Measurements from ENCODE around the gene ADAMTS18.

Gene ADAMTS18

GRCh38 chr16:77330332-77331042 is 104.3 kb downstream of the ADAMTS18 start:
- Histone ChIP-seq H3K4me3 (ENCODE audit: extremely low read depth, insufficient read depth, low read length, poor library complexity, severe bottlenecking) (no peak overlapping the region), H3K27ac (ENCODE audit: low read depth, low read length, severe bottlenecking) (no peak overlapping the region), H3K36me3 (ENCODE audit: control insufficient read depth, insufficient read depth, low read length) (no peaks in the 10 kb centered on the region), H3K9me3 (ENCODE audit: control insufficient read depth, low read length) (no peaks in the 10 kb centered on the region), H3K4me1 (ENCODE audit: control insufficient read depth, insufficient read depth, low read length, poor library complexity, severe bottlenecking) (no peaks in the 10 kb centered on the region)
- 65 to 72% methylated on average over 3 of the region's 5 CpGs for WGBS, 2 experiments (ENCODE audit: insufficient coverage in 2 of 2)

GRCh38 chr16:77328768-77329167 is 106.1 kb downstream of the ADAMTS18 start:
- no peaks in the 10 kb centered on the region for H3K4me1 ChIP-seq (ENCODE audit: control insufficient read depth, insufficient read depth, low read length, poor library complexity, severe bottlenecking)
- no peak overlapping the region for H3K27ac ChIP-seq (ENCODE audit: low read depth, low read length, severe bottlenecking)
- H3K9me3 ChIP-seq (ENCODE audit: control insufficient read depth, low read length): no peaks in the 10 kb centered on the region
- WGBS, 2 experiments (ENCODE audit: insufficient coverage in 2 of 2): 100% methylated on average over 2 of the region's 4 CpGs; no CpG with 5 or more reads in 1 of the 2 experiments
- H3K36me3 ChIP-seq (ENCODE audit: control insufficient read depth, insufficient read depth, low read length): no peaks in the 10 kb centered on the region
- H3K4me3 ChIP-seq (ENCODE audit: extremely low read depth, insufficient read depth, low read length, poor library complexity, severe bottlenecking): no peak overlapping the region

GRCh38 chr16:77328274-77328673 is 106.6 kb downstream of the ADAMTS18 start:
- no peak overlapping the region for H3K27ac ChIP-seq (ENCODE audit: low read depth, low read length, severe bottlenecking)
- no peak overlapping the region for H3K4me3 ChIP-seq (ENCODE audit: extremely low read depth, insufficient read depth, low read length, poor library complexity, severe bottlenecking)
- no peaks in the 10 kb centered on the region for H3K9me3 ChIP-seq (ENCODE audit: control insufficient read depth, low read length)
- H3K4me1 ChIP-seq (ENCODE audit: control insufficient read depth, insufficient read depth, low read length, poor library complexity, severe bottlenecking): no peaks in the 10 kb centered on the region
- H3K36me3 ChIP-seq (ENCODE audit: control insufficient read depth, insufficient read depth, low read length): no peaks in the 10 kb centered on the region
- 83 to 96% methylated on average over 4 to 5 of the region's 7 CpGs for WGBS, 2 experiments (ENCODE audit: insufficient coverage in 2 of 2)

GRCh38 chr16:77327717-77328116 is 107.1 kb downstream of the ADAMTS18 start:
- no peaks in the 10 kb centered on the region for H3K36me3 ChIP-seq (ENCODE audit: control insufficient read depth, insufficient read depth, low read length)
- no peak overlapping the region for H3K4me3 ChIP-seq (ENCODE audit: extremely low read depth, insufficient read depth, low read length, poor library complexity, severe bottlenecking)
- H3K27ac ChIP-seq (ENCODE audit: low read depth, low read length, severe bottlenecking): no peak overlapping the region
- no peaks in the 10 kb centered on the region for H3K4me1 ChIP-seq (ENCODE audit: control insufficient read depth, insufficient read depth, low read length, poor library complexity, severe bottlenecking)
- WGBS, 2 experiments (ENCODE audit: insufficient coverage in 2 of 2): no CpG with 5 or more reads among the region's 2 CpGs
- H3K9me3 ChIP-seq (ENCODE audit: control insufficient read depth, low read length): no peaks in the 10 kb centered on the region

- Histone ChIP-seq H3K4me3 (ENCODE audit: extremely low read depth, insufficient read depth, low read length, poor library complexity, severe bottlenecking) (no peak overlapping the region), H3K36me3 (ENCODE audit: control insufficient read depth, insufficient read depth, low read length) (no peaks in the 10 kb centered on the region), H3K4me1 (ENCODE audit: control insufficient read depth, insufficient read depth, low read length, poor library complexity, severe bottlenecking) (no peaks in the 10 kb centered on the region), H3K9me3 (ENCODE audit: control insufficient read depth, low read length) (no peaks in the 10 kb centered on the region), H3K27ac (ENCODE audit: low read depth, low read length, severe bottlenecking) (no peak overlapping the region)
- 100% methylated on average over 1 of the region's 3 CpGs; no CpG with 5 or more reads in 1 of the 2 experiments for WGBS, 2 experiments (ENCODE audit: insufficient coverage in 2 of 2)
Measured at GRCh38 chr16:77324729-77325128, 110.1 kb downstream of the ADAMTS18 start.

- no peaks in the 10 kb centered on the region for H3K9me3 ChIP-seq (ENCODE audit: control insufficient read depth, low read length)
- H3K36me3 ChIP-seq (ENCODE audit: control insufficient read depth, insufficient read depth, low read length): no peaks in the 10 kb centered on the region
- H3K27ac ChIP-seq (ENCODE audit: low read depth, low read length, severe bottlenecking): no peak overlapping the region
- H3K4me3 ChIP-seq (ENCODE audit: extremely low read depth, insufficient read depth, low read length, poor library complexity, severe bottlenecking): no peak overlapping the region
- no peaks in the 10 kb centered on the region for H3K4me1 ChIP-seq (ENCODE audit: control insufficient read depth, insufficient read depth, low read length, poor library complexity, severe bottlenecking)
- whole genome bisulfite sequencing, 2 experiments (ENCODE audit: insufficient coverage in 2 of 2): 86 to 88% methylated on average over 1 of the region's 2 CpGs
Measured at GRCh38 chr16:77323695-77324094, 111.1 kb downstream of the ADAMTS18 start.

GRCh38 chr16:77322757-77323156 is 112.1 kb downstream of the ADAMTS18 start:
- Histone ChIP-seq H3K9me3 (ENCODE audit: control insufficient read depth, low read length) (no peaks in the 10 kb centered on the region), H3K36me3 (ENCODE audit: control insufficient read depth, insufficient read depth, low read length) (no peaks in the 10 kb centered on the region), H3K4me3 (ENCODE audit: extremely low read depth, insufficient read depth, low read length, poor library complexity, severe bottlenecking) (no peak overlapping the region), H3K27ac (ENCODE audit: low read depth, low read length, severe bottlenecking) (no peak overlapping the region), H3K4me1 (ENCODE audit: control insufficient read depth, insufficient read depth, low read length, poor library complexity, severe bottlenecking) (no peaks in the 10 kb centered on the region)
- 86% methylated on average over 1 of the region's 2 CpGs; no CpG with 5 or more reads in 1 of the 2 experiments for WGBS, 2 experiments (ENCODE audit: insufficient coverage in 2 of 2)

GRCh38 chr16:77317059-77317458 is 117.8 kb downstream of the ADAMTS18 start:
- Histone ChIP-seq H3K4me3 (ENCODE audit: extremely low read depth, insufficient read depth, low read length, poor library complexity, severe bottlenecking) (no peak overlapping the region), H3K36me3 (ENCODE audit: control insufficient read depth, insufficient read depth, low read length) (peaks cover 3% of the 10 kb centered on the region), H3K4me1 (ENCODE audit: control insufficient read depth, insufficient read depth, low read length, poor library complexity, severe bottlenecking) (no peaks in the 10 kb centered on the region), H3K9me3 (ENCODE audit: control insufficient read depth, low read length) (no peaks in the 10 kb centered on the region), H3K27ac (ENCODE audit: low read depth, low read length, severe bottlenecking) (no peak overlapping the region)
- 88 to 100% methylated on average over 2 of the region's 2 CpGs for WGBS, 2 experiments (ENCODE audit: insufficient coverage in 2 of 2)

- no CpG with 5 or more reads among the region's 1 CpG for WGBS, 2 experiments (ENCODE audit: insufficient coverage in 2 of 2)
- no peaks in the 10 kb centered on the region for H3K9me3 ChIP-seq (ENCODE audit: control insufficient read depth, low read length)
- H3K27ac ChIP-seq (ENCODE audit: low read depth, low read length, severe bottlenecking): no peak overlapping the region
- peaks cover 11% of the 10 kb centered on the region for H3K4me1 ChIP-seq (ENCODE audit: control insufficient read depth, insufficient read depth, low read length, poor library complexity, severe bottlenecking)
- no peak overlapping the region for H3K4me3 ChIP-seq (ENCODE audit: extremely low read depth, insufficient read depth, low read length, poor library complexity, severe bottlenecking)
- H3K36me3 ChIP-seq (ENCODE audit: control insufficient read depth, insufficient read depth, low read length): peaks cover 3% of the 10 kb centered on the region
Measured at GRCh38 chr16:77310877-77311276, 124.0 kb downstream of the ADAMTS18 start.

GRCh38 chr16:77308163-77308561 is 126.7 kb downstream of the ADAMTS18 start:
- WGBS, 2 experiments (ENCODE audit: insufficient coverage in 2 of 2): no CpG with 5 or more reads among the region's 1 CpG
- H3K4me3 ChIP-seq (ENCODE audit: extremely low read depth, insufficient read depth, low read length, poor library complexity, severe bottlenecking): no peak overlapping the region
- peaks cover 11% of the 10 kb centered on the region for H3K4me1 ChIP-seq (ENCODE audit: control insufficient read depth, insufficient read depth, low read length, poor library complexity, severe bottlenecking)
- no peaks in the 10 kb centered on the region for H3K9me3 ChIP-seq (ENCODE audit: control insufficient read depth, low read length)
- peak overlapping the region; percentile 26 for H3K27ac ChIP-seq (ENCODE audit: low read depth, low read length, severe bottlenecking)
- no peaks in the 10 kb centered on the region for H3K36me3 ChIP-seq (ENCODE audit: control insufficient read depth, insufficient read depth, low read length)

- 85 to 91% methylated on average over 6 of the region's 8 CpGs for WGBS, 2 experiments (ENCODE audit: insufficient coverage in 2 of 2)
- peaks cover 11% of the 10 kb centered on the region for H3K4me1 ChIP-seq (ENCODE audit: control insufficient read depth, insufficient read depth, low read length, poor library complexity, severe bottlenecking)
- H3K4me3 ChIP-seq (ENCODE audit: extremely low read depth, insufficient read depth, low read length, poor library complexity, severe bottlenecking): no peak overlapping the region
- no peaks in the 10 kb centered on the region for H3K9me3 ChIP-seq (ENCODE audit: control insufficient read depth, low read length)
- H3K36me3 ChIP-seq (ENCODE audit: control insufficient read depth, insufficient read depth, low read length): no peaks in the 10 kb centered on the region
- no peak overlapping the region for H3K27ac ChIP-seq (ENCODE audit: low read depth, low read length, severe bottlenecking)
Measured at GRCh38 chr16:77307426-77308162, 127.2 kb downstream of the ADAMTS18 start.

All from mesodermal cell (in vitro differentiated cells).